HG02840 (cell line): ENCODE data around the gene FAM186B.

Experiments
- ATAC-seq: cut with Tn5 transposase; IDR thresholded peaks from one replicate; pipeline ENCODE4 v1.9.1; 2021; ENCODE audit warnings: mild to moderate bottlenecking, moderate library complexity, moderate number of reproducible peaks; ENCODE audit not compliant: unreplicated experiment, low FRiP score

FAM186B gene

DNA sequence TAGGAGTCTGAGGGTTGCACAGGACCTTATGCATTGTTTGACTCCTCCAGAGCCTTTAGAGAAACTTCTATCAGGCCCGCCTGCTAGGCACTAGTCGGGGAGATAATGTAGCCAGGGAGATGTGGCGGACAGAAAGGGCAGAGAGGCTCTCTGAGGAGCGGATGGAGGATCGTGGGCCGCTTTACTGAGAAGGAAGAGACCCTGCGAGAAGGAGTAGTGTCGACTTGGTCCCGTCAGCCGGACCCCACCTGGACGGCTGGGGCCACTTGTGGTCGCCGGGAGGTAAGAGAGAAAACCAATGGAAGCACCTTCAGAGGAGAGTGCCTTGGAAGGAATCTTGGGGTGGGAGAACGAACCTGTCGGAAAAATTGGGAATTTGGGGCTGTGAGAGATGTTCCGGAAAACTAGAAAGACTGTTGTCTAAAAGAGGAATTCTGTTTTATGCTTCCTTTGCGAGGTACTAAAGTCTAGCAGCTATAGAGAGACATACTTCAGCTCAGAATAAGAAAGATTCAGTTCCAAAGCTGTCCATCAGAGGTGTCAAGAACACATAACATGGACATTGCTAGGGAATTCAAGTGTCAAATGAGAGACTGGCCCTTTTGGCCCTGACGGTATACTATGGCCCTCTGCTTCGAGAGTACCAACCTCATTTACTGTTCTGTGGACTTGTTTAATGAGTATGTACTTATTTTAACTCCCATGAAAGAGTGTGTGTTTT is 36.8 kb downstream of the FAM186B start:
- ATAC-seq = no peak

DNA sequence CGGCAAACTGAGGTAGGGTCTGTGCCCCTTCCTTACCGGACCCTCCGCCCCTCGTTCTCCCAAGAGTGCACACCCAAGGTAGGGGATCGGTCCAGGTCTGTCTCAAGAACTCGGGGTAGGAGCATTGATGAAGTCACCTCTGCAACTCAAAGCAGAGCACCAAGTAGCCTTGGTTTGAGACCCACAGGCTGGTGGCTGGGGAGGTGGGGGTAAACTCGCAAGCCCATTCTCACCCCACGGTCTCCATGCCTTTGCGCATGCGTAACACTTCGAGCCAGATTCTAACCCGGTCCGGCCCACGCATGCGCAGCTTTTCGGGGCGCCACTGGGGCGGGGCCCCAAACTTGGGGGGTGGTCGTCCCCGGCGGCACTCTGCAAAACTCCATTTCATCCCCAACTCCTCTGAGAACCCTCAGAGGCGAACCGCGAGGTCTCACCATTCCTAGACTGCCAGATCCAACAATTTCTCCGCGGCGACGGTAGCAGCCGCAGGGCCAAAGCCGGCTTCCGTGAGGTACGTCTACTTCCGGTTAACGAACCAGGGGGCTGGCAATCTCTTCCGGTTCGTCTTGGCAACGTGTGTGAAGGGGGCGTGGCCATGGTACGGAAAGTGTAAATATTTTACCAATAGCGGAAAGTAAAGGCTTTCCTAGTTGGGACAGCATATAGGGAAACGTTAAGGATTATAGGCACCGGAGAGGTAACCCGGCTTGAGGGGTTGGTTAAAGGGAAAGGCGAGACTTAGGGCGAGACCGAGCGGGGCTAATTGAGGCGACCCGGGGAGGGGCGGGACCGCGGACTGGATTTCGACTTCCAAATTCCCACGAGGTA is 37.6 kb downstream of the FAM186B start, which contains the start of gene MCRS1:
Gene MCRS1, minus strand, starts transcription at position 532 of the 831 bp plus-strand sequence. CDS start 1,411 bp downstream, outside the sequence.
- ATAC-seq = peak; percentile 86

DNA sequence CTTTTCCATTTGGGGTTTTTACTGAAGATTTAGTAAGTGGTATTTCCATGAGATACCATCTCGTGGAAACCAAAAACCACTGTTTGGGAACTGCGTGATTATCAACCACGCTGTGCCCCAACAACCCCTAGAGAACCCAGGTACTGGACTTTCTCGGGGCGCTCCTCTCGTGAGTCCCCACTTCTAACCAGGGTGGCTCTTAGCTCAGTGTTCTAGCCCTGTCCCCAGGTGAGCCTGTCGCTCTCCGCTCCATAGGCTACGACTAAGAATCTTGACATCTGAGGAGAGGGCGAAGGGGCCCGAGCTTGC is 38.2 kb downstream of the FAM186B start:
- no peak for ATAC-seq

DNA sequence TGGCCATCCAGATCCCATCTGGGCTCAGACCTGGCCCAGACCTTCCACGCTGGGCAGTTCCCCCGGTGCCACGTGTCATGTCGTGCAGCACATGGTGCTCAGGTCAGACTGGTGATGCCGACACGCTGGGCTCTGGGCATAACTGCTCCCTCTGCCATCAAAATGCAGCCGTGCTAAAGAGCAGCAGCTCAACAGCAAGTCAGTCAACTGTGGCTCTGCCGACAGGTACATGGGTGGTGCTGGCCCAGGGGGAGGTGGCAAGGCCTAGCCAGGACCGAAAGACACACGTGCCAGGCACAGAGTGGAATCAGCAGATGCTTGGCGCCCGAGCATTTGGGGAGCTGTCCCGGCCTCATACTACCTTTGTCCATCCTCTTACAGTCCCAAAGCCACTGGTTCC is 39.1 kb downstream of the FAM186B start:
- no peak for ATAC-seq

DNA sequence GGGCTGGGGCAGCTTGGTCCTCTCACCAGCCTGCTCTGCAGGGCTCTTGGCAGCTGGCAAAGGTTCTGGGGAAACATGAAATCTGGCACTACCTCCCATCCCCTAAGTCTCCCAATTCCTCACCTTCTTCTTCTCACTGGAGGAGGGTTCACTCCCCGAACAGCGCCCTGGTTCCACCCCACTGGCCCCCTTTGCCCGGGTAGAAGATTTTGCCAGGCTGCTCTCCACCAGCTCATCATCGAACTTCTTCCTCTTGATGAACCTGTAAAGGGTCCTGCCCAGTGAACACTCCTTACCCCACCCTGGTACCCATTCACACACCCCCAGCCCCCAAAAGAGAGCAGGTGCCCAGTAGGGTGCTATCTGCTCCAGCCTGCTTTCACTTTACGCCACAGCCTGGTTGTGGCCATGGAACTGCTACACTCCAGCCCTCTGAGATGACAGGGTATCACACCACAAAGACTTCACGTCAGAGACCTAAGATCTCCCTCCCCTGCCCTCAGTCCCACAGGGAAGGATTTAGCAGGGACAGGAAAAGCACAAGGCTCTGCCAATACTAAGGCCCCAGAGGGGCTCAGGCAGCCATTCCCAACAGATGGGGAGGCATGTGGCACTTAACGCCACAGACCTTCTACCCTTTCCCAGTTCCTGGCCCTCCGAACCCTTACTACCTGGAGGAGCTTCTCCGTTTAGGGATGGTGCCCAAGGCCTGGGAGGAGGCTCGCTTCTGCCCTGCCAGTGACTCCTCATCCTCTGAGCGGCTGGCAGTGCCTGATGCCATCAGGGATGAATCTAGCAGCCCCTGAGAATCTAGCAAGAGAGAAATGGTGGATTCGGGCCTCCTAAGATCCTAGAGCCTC is 39.8 kb downstream of the FAM186B start:
- ATAC-seq = no peak

DNA sequence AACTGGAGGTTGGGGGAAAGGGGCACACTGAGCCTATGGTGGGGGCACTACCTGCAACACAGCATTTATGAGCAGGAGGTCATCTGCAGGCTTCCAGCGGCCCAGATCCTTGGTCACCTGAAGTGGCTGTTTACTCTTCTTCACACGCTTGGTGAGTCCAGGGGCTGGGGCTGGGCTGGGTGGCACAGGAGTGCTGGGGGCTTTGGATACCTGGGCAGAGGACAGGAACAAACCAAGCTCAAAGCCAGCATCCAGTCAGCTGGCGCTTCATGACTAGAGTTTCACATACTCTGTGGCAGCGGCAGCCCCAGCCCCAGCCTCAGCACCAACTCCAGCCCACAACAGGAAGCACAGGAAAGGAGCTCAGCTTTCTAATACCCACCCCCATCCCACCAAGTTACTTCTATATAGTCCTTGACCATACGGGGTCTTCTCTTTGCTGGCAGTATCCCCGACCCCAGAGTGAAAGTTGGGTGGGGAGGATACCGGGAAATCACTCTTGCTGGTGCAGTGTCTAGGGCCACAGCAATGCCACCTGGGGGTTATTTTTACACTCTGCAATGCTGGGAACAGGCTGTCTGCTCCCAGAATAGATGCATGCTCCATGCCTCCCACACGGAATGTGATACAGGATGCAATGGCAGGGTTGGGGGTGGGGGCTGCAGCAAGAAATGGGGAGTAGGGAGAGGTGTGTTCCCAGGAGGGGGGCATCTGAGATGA is 40.6 kb downstream of the FAM186B start:
- no peak for ATAC-seq

DNA sequence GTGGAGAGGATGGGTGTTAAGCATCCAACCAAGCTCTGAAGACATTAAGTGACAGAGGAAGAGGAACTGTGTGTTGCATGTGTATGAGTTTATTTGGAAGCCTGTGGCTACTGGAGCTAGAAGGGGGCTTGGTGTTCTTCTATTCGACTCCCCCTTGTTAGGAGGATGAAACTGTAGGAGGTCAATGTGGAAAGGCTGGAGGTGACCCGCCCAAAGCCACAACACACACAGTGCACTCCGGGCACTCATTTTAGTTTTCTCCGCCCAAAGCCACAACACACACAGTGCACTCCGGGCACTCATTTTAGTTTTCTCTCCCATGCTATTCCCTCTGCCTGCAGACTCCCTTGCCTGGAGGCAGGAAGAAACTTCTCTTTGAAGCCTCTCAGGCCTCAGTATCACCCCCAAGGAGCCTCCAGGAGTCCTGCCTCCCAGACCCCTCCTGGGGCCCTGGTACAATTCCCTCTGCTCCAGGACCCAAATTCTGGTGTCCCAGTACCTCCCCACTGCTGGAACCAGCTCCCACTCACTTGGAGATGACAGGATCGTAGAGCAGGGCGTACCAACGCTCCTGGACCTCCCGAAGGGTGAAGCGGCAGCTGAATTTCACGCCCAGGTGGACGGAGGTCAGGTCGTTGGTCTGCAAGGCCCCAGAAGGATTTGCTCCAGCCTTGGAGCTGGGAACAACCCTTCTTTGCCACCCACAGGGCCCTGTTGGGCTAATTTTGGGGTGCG is 41.3 kb downstream of the FAM186B start:
- ATAC-seq = no peak

DNA sequence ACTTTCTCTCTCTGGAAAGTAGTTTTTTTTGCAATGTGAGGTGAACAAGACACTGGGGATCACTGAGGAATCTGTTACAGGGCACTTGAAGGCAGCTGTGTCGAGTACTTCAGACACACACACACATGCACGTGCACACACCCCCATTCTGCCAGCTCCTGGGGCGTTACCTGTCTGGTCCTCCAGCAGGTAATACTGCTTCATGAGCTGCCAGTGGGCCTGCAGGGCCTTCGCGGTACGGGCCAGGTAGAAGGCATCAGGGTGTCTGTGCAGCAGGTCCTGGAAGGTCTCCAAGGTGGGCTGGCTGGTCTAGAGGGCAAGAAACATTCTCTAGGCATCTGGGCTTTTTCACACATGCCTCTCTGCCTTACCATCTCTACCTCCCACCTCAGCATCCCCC is 42.6 kb downstream of the FAM186B start:
- ATAC-seq = no peak

DNA sequence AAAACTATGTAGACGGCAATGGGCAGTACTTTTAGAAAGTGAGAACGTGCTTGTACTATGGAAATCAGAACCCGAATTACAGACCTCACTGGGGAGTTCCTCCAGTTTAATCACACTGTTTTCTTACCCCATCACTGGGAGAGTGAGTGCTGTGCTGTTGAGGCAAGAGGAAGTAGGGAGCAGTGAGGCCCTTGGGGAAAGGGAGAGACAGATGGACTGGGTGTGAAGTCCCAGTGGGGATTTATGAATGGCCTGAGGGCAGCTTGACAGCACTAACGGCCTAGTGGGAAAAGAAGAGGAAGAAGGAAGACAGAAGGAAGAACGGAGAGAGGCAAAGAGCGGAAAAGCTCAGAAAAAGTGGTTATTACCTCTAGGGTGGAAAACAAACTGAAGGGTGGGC is 43.2 kb downstream of the FAM186B start:
- no peak for ATAC-seq

DNA sequence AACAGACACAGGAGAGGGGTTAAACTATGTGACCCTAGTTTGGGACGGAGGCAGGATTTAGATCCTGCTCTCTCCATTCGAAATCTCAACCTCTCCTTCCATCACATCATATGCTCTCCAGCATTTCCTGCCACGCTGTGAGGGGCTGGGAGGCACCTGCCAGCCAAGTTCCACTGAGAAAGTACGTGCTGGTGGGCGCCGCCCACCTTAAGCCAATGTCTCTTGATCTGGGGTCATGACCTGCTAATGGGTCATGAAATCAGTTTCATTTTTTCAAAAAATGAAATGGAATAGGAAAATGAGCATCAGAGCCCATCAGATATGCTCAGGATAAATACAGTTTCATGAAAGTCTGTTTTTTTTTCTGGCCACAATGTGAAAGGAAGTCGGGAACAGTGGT is 44.7 kb downstream of the FAM186B start:
- ATAC-seq = no peak

DNA sequence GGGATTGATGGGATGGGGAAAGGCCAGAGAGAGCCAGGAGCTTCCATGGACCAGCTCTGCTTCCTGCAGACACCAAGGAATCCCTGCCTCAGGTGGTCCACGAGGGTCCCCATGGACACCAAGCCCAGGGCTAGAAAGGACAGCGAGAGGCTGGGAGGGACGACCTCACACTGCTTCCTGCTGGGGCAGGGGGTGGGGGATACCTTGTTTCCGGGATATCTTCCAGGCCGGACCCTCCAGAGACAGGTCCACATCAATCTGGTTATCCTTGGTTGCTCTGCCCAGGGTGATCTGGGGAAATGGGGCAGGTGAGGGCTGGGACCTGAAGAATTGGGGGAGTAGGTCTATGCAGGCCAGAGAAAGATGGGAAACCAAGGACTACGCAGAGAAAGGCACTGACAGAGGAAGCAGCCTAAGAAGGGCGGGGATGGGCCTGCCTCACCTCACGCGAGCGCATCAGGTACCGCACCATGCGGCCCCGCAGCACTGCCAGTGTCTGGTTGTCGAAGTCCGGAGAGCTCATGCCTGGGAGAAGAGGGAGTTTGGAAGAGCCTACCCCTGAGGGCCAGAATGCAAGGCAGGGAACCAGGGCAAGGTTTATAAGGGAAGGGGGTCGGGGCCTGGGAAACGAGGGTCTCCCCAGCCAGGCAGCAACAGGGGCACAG is 46.3 kb downstream of the FAM186B start:
- no peak for ATAC-seq

DNA sequence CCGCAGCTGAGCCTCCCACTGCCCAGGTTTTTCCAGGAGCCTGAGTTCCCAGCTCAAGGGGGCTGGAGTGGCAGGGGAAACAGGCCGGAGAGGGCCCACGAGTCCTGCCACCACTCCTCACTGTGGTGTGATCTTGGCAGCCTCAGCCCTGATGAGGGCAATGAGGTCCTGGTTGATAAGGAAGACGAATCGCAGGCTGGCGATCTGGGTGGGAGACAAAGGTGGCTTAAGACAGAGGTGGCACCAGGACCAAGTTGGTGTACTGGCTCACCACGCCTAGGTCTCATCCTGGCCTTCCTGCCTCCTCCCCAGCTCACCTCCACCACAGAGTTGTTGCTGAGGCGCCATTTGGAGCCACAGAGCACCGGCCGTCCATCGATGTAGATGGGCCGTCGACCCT is 46.9 kb downstream of the FAM186B start:
- no peak for ATAC-seq

DNA sequence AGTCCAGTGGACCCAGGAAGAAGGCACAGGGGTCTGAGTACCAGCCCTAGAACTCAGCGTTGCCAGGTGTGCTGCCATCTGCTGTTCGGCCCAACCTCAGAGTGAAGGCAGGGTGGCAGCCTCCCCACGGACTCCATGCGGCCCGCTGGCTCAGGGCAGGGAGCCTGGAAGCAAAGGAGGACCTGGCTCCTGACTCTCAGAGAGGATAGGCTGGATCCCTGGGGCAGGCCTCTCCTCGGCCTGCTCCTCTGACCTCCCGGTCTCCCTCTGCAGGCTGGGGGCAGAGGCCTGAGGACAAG is 47.6 kb downstream of the FAM186B start:
- ATAC-seq = no peak

DNA sequence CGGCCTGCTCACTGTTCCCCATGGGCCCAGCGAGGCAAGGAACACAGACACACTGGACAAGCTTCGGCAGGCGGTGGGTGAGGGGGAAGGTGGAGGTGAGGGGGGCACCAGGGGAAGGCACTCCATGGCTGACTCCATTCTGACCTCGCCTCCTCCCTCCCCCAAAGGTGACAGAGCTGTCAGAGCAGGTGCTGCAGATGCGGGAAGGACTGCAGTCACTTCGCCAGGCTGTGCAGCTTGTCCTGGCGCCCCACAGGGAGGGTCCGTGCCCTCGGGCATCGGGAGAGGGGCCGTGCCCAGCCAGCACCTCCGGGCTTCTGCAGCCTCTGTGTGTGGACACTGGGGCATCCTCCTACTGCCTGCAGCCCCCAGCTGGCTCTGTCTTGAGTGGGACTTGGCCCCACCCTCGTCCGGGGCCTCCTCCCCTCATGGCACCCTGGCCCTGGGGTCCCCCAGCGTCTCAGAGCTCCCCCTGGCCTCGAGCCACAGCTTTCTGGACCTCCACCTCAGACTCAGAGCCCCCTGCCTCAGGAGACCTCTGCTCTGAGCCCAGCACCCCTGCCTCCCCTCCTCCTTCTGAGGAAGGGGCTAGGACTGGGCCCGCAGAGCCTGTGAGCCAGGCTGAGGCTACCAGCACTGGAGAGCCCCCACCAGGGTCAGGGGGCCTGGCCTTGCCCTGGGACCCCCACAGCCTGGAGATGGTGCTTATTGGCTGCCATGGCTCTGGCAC is 48.1 kb downstream of the FAM186B start:
- no peak for ATAC-seq

DNA sequence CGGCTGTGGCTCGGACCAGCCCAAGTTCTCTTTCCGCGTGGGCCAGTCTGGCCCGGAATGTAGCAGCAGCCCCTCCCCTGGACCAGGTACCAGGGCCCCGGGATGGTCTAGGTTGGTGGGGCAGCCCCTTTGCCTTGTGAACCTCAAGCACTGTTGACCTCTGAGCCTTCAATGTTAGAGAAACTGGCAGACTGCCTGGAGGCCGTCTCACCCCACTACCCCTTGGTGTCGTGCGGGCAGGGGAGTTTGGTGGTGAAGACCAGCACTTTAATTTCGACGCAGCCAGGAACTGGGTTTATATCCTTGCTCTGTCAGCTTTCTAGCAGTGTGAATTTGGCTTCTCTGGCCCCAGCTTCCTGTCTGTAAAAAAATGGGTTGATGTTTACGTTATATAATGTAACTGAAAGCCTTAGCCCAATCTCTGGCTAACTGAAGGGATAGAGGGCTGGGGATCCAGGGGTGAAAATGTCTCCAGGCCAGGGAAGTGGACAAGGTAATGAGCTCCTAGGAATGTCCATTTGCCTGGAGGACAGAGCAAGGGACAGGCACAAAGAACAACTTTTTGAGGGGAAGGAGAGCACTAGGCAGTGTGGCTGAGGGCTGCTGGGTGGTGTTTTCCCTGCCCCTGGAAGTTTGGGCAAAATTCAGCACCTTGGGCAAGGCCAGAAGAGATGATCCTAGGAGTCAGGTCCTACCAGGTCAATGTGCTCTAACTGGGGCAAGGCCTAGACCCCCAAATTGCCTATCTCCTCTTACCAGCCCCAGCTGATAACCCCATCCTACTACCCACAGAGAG is 48.9 kb downstream of the FAM186B start:
- no peak for ATAC-seq

DNA sequence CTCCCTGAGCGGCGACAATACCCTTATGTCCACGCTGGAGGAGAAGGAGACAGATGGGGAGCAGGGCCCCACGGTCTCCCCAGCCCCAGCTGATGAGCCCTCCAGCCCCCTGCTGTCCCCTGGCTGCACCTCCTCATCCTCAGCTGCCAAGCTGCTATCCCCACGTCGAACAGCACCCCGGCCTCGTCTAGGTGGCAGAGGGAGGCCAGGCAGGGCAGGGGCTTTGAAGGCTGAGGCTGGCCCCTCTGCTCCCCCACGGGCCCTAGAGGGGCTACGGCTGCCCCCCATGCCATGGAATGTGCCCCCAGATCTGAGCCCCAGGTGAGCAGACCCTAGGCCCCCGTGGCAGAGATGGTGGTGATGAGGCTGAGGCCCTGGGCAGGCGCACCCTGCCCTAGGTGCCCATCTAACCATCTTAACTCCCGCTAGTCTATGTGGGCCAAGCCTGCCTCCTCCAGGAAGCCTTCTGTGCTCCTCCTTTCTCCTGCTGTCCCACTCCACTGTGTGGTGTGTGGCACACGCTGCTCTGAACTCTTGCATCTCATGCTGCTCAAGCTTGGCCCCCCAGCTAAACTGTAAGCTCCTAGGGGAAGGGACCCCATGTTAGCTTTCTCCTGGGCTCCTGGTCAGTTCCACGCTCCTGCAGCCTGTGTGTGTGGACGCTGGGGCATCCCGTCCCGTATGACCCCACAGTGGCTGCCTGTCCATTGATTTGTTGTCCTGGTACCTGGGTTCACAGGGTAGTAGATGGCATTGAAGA is 49.6 kb downstream of the FAM186B start:
- no peak for ATAC-seq

DNA sequence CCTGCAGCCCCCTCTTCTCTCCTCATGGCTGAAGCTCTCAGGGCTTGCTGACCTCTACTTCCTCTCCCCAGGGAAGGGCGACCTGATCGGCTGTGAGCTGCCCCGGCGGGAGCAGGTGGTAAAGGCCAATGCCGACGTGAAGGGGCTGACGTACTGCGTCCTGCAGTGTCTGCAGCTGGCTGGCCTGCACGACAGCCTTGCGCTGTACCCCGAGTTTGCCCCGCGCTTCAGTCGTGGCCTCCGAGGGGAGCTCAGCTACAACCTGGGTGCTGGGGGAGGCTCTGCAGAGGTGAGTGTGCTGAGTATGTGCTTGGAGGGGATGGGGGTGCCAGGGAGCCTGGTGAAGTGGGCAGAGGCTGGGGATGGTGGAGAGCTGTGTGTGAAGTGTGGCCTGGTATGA is 51.2 kb downstream of the FAM186B start:
- no peak for ATAC-seq
